HEK293 (cell line): ENCODE measurements around the gene CYP4X1.

Experiments used
- CTCF ChIP-seq: fragments of 450-650 bp; formaldehyde crosslinking; IDR thresholded peaks from 2 replicates; pipeline ENCODE4 v1.5.1; 2016; ENCODE audit warnings: missing biosample characterization, missing genetic modification characterization
- HIC1 ChIP-seq: fragments of 450-650 bp; formaldehyde crosslinking; IDR thresholded peaks from 2 replicates; pipeline ENCODE4 v1.5.1; 2016; ENCODE audit warnings: missing biosample characterization, missing genetic modification characterization
- PRDM2 ChIP-seq: fragments of 450-650 bp; formaldehyde crosslinking; IDR thresholded peaks from 2 replicates; pipeline ENCODE4 v1.5.1; 2016; ENCODE audit warnings: missing biosample characterization, missing genetic modification characterization, borderline replicate concordance
- SP2 ChIP-seq: fragments of 450-650 bp; formaldehyde crosslinking; IDR thresholded peaks from 2 replicates; pipeline ENCODE4 v1.5.1; 2016; ENCODE audit warnings: missing biosample characterization, missing genetic modification characterization
- TCF7L2 ChIP-seq: IDR thresholded peaks from 2 replicates; pipeline ENCODE4 v1.6.1; 2011; ENCODE audit warnings: low read depth, mild to moderate bottlenecking, inconsistent platforms, low read length, moderate library complexity, borderline replicate concordance
- TRIM28 ChIP-seq: IDR thresholded peaks from 2 replicates; pipeline ENCODE4 v1.6.1; 2011; ENCODE audit warnings: low read length, control low read depth, borderline replicate concordance
- WT1 ChIP-seq: fragments of 450-650 bp; formaldehyde crosslinking; IDR thresholded peaks from 2 replicates; pipeline ENCODE4 v1.5.1; 2016; ENCODE audit warnings: missing biosample characterization, missing genetic modification characterization
- ZBTB10 ChIP-seq: fragments of 450-650 bp; formaldehyde crosslinking; IDR thresholded peaks from 2 replicates; pipeline ENCODE4 v1.5.1; 2016; ENCODE audit warnings: missing biosample characterization, missing genetic modification characterization
- ZBTB8A ChIP-seq: fragments of 450-650 bp; formaldehyde crosslinking; IDR thresholded peaks from 2 replicates; pipeline ENCODE4 v1.5.1; 2016; ENCODE audit warnings: missing biosample characterization, missing genetic modification characterization
- ZFP37 ChIP-seq: fragments of 450-650 bp; formaldehyde crosslinking; IDR thresholded peaks from 2 replicates; pipeline ENCODE4 v1.5.1; 2016; ENCODE audit warnings: missing biosample characterization, missing genetic modification characterization
- ZFP69B ChIP-seq: fragments of 450-650 bp; formaldehyde crosslinking; IDR thresholded peaks from 2 replicates; pipeline ENCODE4 v1.5.1; 2016; ENCODE audit warnings: missing biosample characterization, missing genetic modification characterization
- ZNF114 ChIP-seq: fragments of 450-650 bp; formaldehyde crosslinking; IDR thresholded peaks from 2 replicates; pipeline ENCODE4 v1.5.0; 2017; ENCODE audit warnings: missing biosample characterization, missing genetic modification characterization
- ZNF211 ChIP-seq: fragments of 450-650 bp; formaldehyde crosslinking; IDR thresholded peaks from 2 replicates; pipeline ENCODE4 v1.5.1; 2016; ENCODE audit warnings: low read depth, missing biosample characterization, missing genetic modification characterization
- ZNF214 ChIP-seq: fragments of 450-650 bp; formaldehyde crosslinking; IDR thresholded peaks from 2 replicates; pipeline ENCODE4 v1.5.1; 2017; ENCODE audit warnings: missing biosample characterization, mild to moderate bottlenecking, missing genetic modification characterization, borderline replicate concordance
- ZNF248 ChIP-seq: fragments of 450-650 bp; formaldehyde crosslinking; IDR thresholded peaks from 2 replicates; pipeline ENCODE4 v1.5.1; 2017; ENCODE audit warnings: missing biosample characterization, missing genetic modification characterization
- ZNF266 ChIP-seq: fragments of 450-650 bp; formaldehyde crosslinking; IDR thresholded peaks from 2 replicates; pipeline ENCODE4 v1.5.1; 2016; ENCODE audit warnings: missing biosample characterization, missing genetic modification characterization, low read depth
- ZNF274 ChIP-seq, 2 experiments: fragments of 200-500 bp in 1 of 2; fragments of 450-650 bp in 1 of 2; sonication (Bioruptor generic) in 1 of 2; formaldehyde crosslinking in 1 of 2; IDR thresholded peaks; 2 replicates each; pipeline versions ENCODE4 v1.5.1 to v1.6.1; 2014 to 2016; ENCODE audit warnings: borderline replicate concordance in 1 of 2, inconsistent platforms in 1 of 2, low read length in 1 of 2, missing biosample characterization in 1 of 2, missing genetic modification characterization in 1 of 2
- ZNF416 ChIP-seq: fragments of 450-650 bp; formaldehyde crosslinking; IDR thresholded peaks from 2 replicates; pipeline ENCODE4 v1.5.1; 2016; ENCODE audit warnings: missing biosample characterization, missing genetic modification characterization
- ZNF510 ChIP-seq: fragments of 450-650 bp; formaldehyde crosslinking; IDR thresholded peaks from 2 replicates; pipeline ENCODE4 v1.5.1; 2018; ENCODE audit warnings: mild to moderate bottlenecking, missing genetic modification characterization, missing biosample characterization; ENCODE audit not compliant: insufficient replicate concordance
- ZNF514 ChIP-seq: fragments of 450-650 bp; formaldehyde crosslinking; IDR thresholded peaks from 2 replicates; pipeline ENCODE4 v1.5.1; 2016; ENCODE audit warnings: missing biosample characterization, missing genetic modification characterization
- ZNF521 ChIP-seq: fragments of 450-650 bp; formaldehyde crosslinking; IDR thresholded peaks from 2 replicates; pipeline ENCODE4 v1.5.1; 2017; ENCODE audit warnings: missing biosample characterization, mild to moderate bottlenecking, missing genetic modification characterization
- ZNF529 ChIP-seq: fragments of 450-650 bp; formaldehyde crosslinking; IDR thresholded peaks from 2 replicates; pipeline ENCODE4 v1.5.1; 2017; ENCODE audit warnings: missing genetic modification characterization, missing biosample characterization; ENCODE audit not compliant: insufficient replicate concordance
- ZNF654 ChIP-seq: fragments of 450-650 bp; formaldehyde crosslinking; IDR thresholded peaks from 2 replicates; pipeline ENCODE4 v1.5.1; 2016; ENCODE audit warnings: low read depth, missing biosample characterization, missing genetic modification characterization
- ZNF658 ChIP-seq: fragments of 450-650 bp; formaldehyde crosslinking; IDR thresholded peaks from 2 replicates; pipeline ENCODE4; 2016; ENCODE audit warnings: missing biosample characterization, missing genetic modification characterization
- ZNF660 ChIP-seq: fragments of 450-650 bp; IDR thresholded peaks from 2 replicates; pipeline ENCODE4 v1.5.1; 2018; ENCODE audit warnings: missing biosample characterization, mild to moderate bottlenecking, missing genetic modification characterization
- ZNF785 ChIP-seq: fragments of 450-650 bp; formaldehyde crosslinking; IDR thresholded peaks from 2 replicates; pipeline ENCODE4 v1.5.1; 2016; ENCODE audit warnings: missing biosample characterization, missing genetic modification characterization
- ZNF791 ChIP-seq: fragments of 450-650 bp; formaldehyde crosslinking; IDR thresholded peaks from 2 replicates; pipeline ENCODE4 v1.5.1; 2016; ENCODE audit warnings: missing biosample characterization, missing genetic modification characterization

CYP4X1 gene

GRCh38 chr1:47023268-47024140, at the start of gene CYP4X1 (continued):
- TF ChIP-seq ZNF521 (no peak), ZFP37 (tag by site-specific recombination) (0 out of 2 replicates have a peak, but pooled peaks have one; percentile 51), ZNF266 (tag by site-specific recombination) (no peak), ZNF658 (tag by site-specific recombination) (no peak), ZNF514 (tag by site-specific recombination) (no peak), ZNF785 (tag by site-specific recombination) (no peak), SP2 (peak; percentile 54), ZNF791 (tag by site-specific recombination) (no peak), ZNF248 (tag by site-specific recombination) (no peak), HIC1 (tag by site-specific recombination) (no peak), ZNF274 (IDR thresholded peaks at IDR 0.05; ENCODE audit: low read length) (no peak), ZNF274 (tag by site-specific recombination; IDR thresholded peaks at IDR 0.05; ENCODE audit: borderline replicate concordance) (no peak), CTCF (no peak), ZNF510 (no peak), ZNF660 (peak; percentile 25; the same call in 1 of the 2 replicates), ZNF214 (tag by site-specific recombination) (no peak), ZBTB8A (peak; percentile 67), PRDM2 (tag by site-specific recombination) (no peak), TRIM28 (0 out of 2 replicates have a peak, but pooled peaks have one; percentile 21), ZNF654 (tag by site-specific recombination) (no peak), WT1 (tag by site-specific recombination) (no peak), TCF7L2 (peak; percentile 56; the same call in 1 of the 2 replicates), ZNF114 (no peak), ZBTB10 (no peak), ZNF211 (no peak), ZNF416 (tag by site-specific recombination) (no peak), ZFP69B (peak; percentile 78; the same call in 1 of the 2 replicates), ZNF529 (tag by site-specific recombination) (no peak)
